Fibroblast of pulmonary artery (primary cell): ENCODE results near the gene SLC22A14.

Source experiments
- DNase-seq: peaks from one replicate; pipeline ENCODE4 v3.0.0-alpha.2; 2010; ENCODE audit warnings: low read depth
- H3K4me3 ChIP-seq: replicated peaks from 2 replicates; pipeline ENCODE4 v1.5.1; 2011; ENCODE audit warnings: low read depth, mild to moderate bottlenecking, control low read depth, low read length, moderate library complexity
- TF ChIP-seq, protein P1 (sequence below): IDR thresholded peaks from 2 replicates; pipeline ENCODE4 v1.5.1; 2011; ENCODE audit warnings: mild to moderate bottlenecking, control low read depth, low read length, inconsistent platforms; ENCODE audit errors: missing control alignments

Gene SLC22A14

DNA sequence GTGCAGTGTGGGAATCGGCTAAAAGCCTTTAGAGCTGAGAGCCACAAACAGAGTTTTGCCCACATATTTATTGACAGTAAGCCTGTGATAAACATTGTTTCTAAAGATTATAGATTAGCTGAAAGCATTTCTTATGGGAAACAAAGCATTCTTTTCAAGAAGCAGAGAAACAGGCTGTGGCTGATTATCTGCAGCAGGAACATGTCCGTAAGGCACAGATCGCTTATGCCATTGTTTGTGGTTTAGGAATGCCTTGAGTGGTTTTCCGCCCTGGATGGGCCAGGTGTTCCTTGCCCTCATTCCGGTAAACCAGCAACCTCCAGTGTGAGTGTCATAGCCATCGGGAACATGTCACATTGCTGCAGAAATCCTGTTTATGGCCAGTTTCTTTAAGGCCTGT, 76.9 kb downstream of the SLC22A14 start:
- TF ChIP-seq, protein P1, sequence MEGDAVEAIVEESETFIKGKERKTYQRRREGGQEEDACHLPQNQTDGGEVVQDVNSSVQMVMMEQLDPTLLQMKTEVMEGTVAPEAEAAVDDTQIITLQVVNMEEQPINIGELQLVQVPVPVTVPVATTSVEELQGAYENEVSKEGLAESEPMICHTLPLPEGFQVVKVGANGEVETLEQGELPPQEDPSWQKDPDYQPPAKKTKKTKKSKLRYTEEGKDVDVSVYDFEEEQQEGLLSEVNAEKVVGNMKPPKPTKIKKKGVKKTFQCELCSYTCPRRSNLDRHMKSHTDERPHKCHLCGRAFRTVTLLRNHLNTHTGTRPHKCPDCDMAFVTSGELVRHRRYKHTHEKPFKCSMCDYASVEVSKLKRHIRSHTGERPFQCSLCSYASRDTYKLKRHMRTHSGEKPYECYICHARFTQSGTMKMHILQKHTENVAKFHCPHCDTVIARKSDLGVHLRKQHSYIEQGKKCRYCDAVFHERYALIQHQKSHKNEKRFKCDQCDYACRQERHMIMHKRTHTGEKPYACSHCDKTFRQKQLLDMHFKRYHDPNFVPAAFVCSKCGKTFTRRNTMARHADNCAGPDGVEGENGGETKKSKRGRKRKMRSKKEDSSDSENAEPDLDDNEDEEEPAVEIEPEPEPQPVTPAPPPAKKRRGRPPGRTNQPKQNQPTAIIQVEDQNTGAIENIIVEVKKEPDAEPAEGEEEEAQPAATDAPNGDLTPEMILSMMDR = no peak
- H3K4me3 ChIP-seq = no peak overlapping the region
- no peak for DNase-seq

- TF ChIP-seq, protein P1 = no peak
- H3K4me3 ChIP-seq = no peak overlapping the region
- no peak for DNase-seq
Observed at GRCh38 chr3:38360345-38360744, 78.3 kb downstream of the SLC22A14 start.

GRCh38 chr3:38361496-38361895, 79.4 kb downstream of the SLC22A14 start:
- H3K4me3 ChIP-seq = no peak overlapping the region
- DNase-seq = no peak
- TF ChIP-seq, protein P1 = no peak

DNA sequence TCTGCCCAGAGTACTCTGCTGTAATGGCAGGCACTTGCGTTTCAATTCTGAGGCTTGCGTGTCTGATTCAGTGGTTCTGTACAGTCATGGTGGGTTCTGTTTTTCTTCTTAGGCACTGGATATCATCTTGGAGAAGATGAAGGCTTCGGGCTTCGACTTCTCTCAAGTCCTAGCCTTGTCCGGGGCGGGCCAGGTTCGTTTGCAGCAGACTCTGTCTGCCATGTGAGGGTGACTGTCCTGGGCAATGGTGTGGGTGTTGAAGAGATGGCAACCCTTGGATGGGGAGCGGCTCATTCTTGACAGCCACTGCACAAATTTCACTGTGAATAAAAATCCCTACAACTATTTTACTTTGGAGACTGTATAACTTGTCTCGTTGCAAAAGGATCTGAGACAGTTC, 80.7 kb downstream of the SLC22A14 start:
- TF ChIP-seq, protein P1 = no peak
- DNase-seq = no peak
- H3K4me3 ChIP-seq = no peak overlapping the region

- H3K4me3 ChIP-seq = no peak overlapping the region
- TF ChIP-seq, protein P1 = no peak
- no peak for DNase-seq
Observed at GRCh38 chr3:38364721-38365400, 82.8 kb downstream of the SLC22A14 start.

GRCh38 chr3:38365469-38366062, 83.5 kb downstream of the SLC22A14 start:
- no peak for DNase-seq
- TF ChIP-seq, protein P1 = no peak

GRCh38 chr3:38366082-38366481, 84.0 kb downstream of the SLC22A14 start:
- H3K4me3 ChIP-seq = no peak overlapping the region
- TF ChIP-seq, protein P1 = no peak
- DNase-seq = no peak

More at GRCh38 chr3:38365469-38366062, 83.5 kb downstream of the SLC22A14 start:
- H3K4me3 ChIP-seq = no peak overlapping the region
